GM10266 (cell line): Measurements from ENCODE around the gene PHF21A.
"Not testable (repeated sequence)": the region's sequence is repeated elsewhere in the genome, so short reads cannot be mapped to it uniquely, and the experiment has no call there.

Source experiments
- DNase-seq: peaks from one replicate; pipeline ENCODE4 v3.0.0; 2012; ENCODE audit errors: extremely low spot score
- TF ChIP-seq, protein P1 (sequence below): IDR thresholded peaks from 2 replicates; pipeline ENCODE4 v1.5.1; 2012; ENCODE audit warnings: mild to moderate bottlenecking, low read depth; ENCODE audit not compliant: control insufficient read depth, insufficient read depth; ENCODE audit errors: missing control alignments

The PHF21A gene

DNA sequence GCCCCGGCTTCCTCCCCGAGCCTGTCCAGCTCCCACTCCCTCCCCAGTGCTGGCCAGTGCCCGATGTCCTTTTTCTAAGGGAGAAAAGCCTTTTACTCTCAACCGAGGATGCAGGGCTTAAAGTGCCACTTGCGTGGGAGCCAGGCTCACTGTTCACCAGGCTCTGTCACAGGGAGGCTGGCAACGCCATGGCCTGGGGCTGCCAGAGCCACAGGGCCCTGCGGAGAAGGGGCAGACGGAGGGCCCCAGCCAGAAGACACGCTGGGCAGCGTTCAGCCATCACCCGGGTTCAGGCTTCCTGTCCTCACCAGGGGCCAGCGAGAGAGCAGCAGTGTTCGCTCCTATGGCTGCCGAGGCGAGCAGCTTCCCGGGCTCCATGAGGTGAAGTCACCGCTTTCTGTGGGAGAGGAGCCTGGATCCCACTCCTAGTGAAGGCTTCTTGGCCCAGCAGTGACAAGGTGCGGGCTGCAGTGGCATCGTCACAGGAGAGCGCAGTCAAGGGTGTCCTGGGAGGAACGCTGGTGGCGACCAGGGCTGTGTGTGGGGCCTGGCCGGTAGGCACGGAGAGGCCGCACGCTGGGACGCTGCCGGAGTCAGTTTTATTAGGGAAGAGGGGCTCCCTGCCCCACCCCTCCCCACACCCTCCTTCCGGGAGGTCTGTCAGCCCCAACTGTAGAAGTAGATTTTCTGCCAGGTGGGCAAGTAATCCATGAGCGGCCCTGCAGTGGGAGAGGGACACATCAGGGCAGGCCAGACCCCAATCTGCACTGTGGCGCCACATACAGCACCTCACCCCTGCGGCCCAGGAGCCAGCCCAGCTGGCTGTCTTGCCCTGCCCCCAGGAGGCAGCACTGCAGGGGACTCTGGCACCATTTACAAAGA lies 211.4 kb downstream of the PHF21A start:
- no peak for DNase-seq
- TF ChIP-seq, protein P1, sequence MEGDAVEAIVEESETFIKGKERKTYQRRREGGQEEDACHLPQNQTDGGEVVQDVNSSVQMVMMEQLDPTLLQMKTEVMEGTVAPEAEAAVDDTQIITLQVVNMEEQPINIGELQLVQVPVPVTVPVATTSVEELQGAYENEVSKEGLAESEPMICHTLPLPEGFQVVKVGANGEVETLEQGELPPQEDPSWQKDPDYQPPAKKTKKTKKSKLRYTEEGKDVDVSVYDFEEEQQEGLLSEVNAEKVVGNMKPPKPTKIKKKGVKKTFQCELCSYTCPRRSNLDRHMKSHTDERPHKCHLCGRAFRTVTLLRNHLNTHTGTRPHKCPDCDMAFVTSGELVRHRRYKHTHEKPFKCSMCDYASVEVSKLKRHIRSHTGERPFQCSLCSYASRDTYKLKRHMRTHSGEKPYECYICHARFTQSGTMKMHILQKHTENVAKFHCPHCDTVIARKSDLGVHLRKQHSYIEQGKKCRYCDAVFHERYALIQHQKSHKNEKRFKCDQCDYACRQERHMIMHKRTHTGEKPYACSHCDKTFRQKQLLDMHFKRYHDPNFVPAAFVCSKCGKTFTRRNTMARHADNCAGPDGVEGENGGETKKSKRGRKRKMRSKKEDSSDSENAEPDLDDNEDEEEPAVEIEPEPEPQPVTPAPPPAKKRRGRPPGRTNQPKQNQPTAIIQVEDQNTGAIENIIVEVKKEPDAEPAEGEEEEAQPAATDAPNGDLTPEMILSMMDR, result no peak

DNA sequence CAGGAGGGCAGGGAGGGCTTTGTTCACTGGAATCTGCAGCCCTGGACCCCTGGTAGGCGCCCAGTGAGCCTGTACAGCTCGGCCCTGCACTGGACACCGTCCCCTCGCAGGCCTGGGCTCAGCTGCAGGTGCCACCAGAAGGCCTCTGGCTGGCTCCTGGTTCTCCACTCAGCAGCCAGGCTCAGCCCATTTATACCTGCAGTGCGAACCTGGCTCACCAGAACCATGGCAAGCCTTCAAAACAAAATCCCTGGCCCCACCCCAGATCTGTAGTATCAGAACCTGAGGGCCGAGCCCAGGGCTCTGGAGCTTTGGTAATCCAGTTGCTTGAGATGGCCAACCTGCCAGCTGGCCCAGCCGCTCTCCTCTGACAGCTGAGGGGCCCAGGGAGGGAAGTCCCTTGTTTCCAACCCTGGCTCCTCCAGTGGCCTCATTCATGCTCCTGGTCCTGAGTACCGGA lies 213.3 kb downstream of the PHF21A start:
- DNase-seq, result no peak
- TF ChIP-seq, protein P1, result no peak

DNA sequence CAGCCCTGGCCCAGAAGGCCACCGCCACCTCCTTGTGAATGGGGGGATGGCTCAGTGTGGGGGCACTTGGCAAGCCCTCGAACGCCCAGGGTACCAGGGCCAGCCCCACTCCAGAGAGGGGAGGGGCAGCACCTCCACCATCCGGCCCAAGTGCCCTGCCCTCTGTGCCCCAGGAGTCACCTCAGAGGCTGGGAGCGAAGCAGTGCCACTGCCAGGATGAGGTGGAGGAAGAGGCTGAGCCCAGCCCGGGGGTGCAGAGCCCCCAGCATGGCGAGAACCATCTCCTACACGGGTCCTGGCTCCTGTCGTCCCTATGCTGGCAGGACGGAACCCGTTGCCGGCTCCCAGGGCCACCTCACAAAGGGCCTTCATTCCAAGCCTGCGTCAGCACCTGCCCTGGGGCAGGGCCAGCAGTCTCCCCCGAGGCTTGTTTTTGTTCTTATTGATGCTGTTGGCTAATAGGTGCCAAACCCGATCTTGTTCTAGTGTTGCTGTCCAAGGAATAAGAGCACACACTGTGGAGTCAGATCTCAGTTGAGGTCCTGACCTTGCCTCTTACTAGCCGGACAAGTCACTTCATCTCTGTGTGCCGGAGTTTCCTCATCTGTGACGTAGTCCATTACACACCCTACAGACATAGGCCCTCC lies 214.2 kb downstream of the PHF21A start, which contains the start of gene FREY1:
TSS of gene FREY1 (minus strand) at position 307 of the 647 bp plus-strand sequence. CDS start at position 281, 26 bp downstream.
- TF ChIP-seq, protein P1, result no peak
- no peak for DNase-seq

DNA sequence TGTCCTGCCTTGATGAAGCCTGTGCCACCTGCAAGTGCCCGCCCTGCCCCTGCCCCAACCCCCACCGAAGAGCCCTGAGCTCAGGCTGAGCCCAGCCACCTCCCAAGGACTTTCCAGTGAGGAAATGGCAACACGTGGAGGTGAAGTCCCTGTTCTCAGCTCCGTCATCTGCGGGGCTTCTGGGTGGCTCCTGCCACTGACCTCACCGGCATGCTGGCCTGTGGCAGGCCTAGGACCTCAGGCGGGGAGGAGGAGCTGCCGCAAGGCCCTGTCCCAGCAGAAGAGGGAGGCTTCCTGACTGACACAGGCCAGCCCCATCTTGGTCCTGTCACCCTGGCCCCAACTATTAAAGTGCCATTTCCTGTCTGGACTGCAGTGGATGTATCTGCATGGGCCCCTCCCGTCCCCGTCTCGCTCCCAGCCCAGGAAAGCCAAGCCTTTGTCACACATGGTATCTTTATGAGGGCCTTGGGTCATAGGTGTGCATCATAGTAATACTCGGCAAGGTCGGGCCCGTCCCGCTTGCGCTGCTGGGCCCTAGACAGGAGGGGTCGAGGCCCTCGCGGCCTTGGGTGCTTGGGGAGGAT lies 215.1 kb downstream of the PHF21A start:
- TF ChIP-seq, protein P1, result no peak
- DNase-seq, result no peak

DNA sequence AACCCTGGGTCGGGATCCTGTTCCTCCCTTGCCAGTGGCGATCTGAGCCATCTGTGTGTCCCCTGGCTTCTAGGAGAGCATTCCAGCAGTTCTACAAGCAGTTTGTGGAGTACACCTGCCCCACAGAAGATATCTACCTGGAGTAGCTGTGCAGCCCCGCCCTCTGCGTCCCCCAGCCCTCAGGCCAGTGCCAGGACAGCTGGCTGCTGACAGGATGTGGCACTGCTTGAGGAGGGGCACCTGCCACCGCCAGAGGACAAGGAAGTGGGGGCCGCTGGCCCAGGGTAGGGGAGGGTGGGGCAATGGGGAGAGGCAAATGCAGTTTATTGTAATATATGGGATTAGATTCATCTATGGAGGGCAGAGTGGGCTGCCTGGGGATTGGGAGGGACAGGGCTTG lies 215.7 kb downstream of the PHF21A start:
- not testable (repeated sequence) for DNase-seq

DNA sequence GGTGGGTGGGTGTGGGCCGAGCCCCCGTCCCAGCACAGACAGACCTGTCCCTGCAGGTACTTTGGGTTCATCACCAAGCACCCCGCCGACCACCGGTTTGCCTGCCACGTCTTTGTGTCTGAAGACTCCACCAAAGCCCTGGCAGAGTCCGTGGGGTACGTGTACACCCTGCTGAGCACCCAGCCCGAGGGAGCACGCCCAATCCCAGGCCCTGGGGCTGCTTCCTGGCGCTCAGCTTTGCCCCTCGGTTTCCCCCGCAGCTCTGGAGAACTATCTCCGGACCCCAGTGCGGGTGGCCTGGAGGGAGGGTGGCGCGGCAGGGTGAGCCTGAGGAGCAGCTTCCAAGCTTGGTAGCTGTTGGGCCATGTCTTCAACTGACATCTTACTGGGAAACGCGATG lies 216.2 kb downstream of the PHF21A start:
- TF ChIP-seq, protein P1, result no peak
- DNase-seq, result no peak

DNA sequence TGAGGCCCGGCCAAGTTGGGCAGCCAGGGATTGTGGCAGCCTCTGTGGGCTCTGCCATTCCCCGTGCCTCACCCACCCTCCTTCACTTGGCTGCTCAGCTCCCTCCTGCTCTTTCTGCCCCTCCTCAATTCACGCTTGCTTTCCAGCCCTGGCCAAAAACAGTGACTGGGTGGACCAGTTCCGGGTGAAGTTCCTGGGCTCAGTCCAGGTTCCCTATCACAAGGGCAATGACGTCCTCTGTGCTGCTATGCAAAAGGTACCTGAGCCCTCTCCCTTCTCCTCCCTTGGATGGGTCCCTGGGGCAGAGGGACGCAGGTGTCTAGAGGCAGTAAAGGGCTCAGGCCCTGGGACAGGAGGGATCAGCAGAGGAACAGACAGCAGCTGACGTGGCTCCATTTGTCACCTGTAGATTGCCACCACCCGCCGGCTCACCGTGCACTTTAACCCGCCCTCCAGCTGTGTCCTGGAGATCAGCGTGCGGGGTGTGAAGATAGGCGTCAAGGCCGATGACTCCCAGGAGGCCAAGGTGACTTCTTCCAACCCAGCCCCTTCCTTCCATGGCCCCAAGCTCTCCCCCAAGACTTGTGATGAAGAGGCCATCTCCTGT lies 216.8 kb downstream of the PHF21A start:
- TF ChIP-seq, protein P1, result no peak
- no peak for DNase-seq
